H1 (cell line): ENCODE data around the gene SLC6A18. TPM values are rescaled to one million over a fixed set of nuclear protein-coding genes. Genes with fewer than 3 reads are reported as not detected.

Experiments used
- CTCF ChIA-PET: fragments of 300-600 bp; sonication (Branson Sonifier 250); formaldehyde crosslinking; loops from one replicate; lab custom pipeline; 2021; ENCODE audit not compliant: partially characterized antibody; lab: Charles Lee
- POLR2A ChIA-PET: fragments of 300-600 bp; sonication (Branson Sonifier 250); formaldehyde crosslinking; loops from one replicate; lab custom pipeline; 2021; ENCODE audit warnings: inconsistent platforms; ENCODE audit not compliant: partially characterized antibody; lab: Charles Lee
- DNase-seq, 2 experiments: peaks; one replicate each; pipeline versions ENCODE4 v3.0.0 to v3.0.0-alpha.2; 2010 to 2022; ENCODE audit warnings: low spot score in 2 of 2, low read depth in 1 of 2, mixed read lengths in 1 of 2
- FAIRE-seq: peaks from 2 replicates; lab custom pipeline; 2011; peaks lifted over from hg19 to GRCh38; lab: Jason Lieb, UNC
- H2AFZ ChIP-seq: 2 replicates; pipeline ENCODE4 v1.8.1; 2012; ENCODE audit warnings: low read length, inconsistent platforms
- H2AK5ac ChIP-seq: 2 replicates; pipeline ENCODE4 v1.6.1; 2013; ENCODE audit warnings: low read depth, low read length
- H2BK120ac ChIP-seq: replicated peaks from 2 replicates; pipeline ENCODE3; 2013; ENCODE audit warnings: low read depth, low read length, inconsistent platforms
- H2BK12ac ChIP-seq: 2 replicates; pipeline ENCODE4 v1.6.1; 2013; ENCODE audit warnings: low read depth, low read length
- H2BK15ac ChIP-seq: 2 replicates; pipeline ENCODE4 v1.6.1; 2013; ENCODE audit warnings: low read length
- H2BK20ac ChIP-seq: 2 replicates; pipeline ENCODE4 v1.6.1; 2013; ENCODE audit warnings: low read length
- H2BK5ac ChIP-seq: 2 replicates; pipeline ENCODE4 v1.6.1; 2013; ENCODE audit warnings: low read depth, low read length
- H3K14ac ChIP-seq: 2 replicates; pipeline ENCODE4 v1.6.1; 2013; ENCODE audit warnings: inconsistent platforms; ENCODE audit not compliant: insufficient read length
- H3K18ac ChIP-seq: 2 replicates; pipeline ENCODE4 v1.6.1; 2013; ENCODE audit warnings: low read length; ENCODE audit errors: extremely low read depth
- H3K23ac ChIP-seq: 2 replicates; pipeline ENCODE4 v1.6.1; 2013; ENCODE audit warnings: inconsistent platforms; ENCODE audit not compliant: insufficient read length
- H3K23me2 ChIP-seq: 2 replicates; pipeline ENCODE4 v1.6.1; 2013; ENCODE audit warnings: low read depth, low read length
- H3K27ac ChIP-seq: 2 replicates; pipeline ENCODE4 v1.6.1; 2011; ENCODE audit warnings: low read depth, low read length, inconsistent platforms
- H3K27me3 ChIP-seq, 4 experiments: replicated peaks in 1 of 4; 1 replicate in 1 of 4; 2 replicates in 3 of 4; pipeline versions ENCODE4 v1.6.1 to v1.8.1; 2011 to 2013; ENCODE audit warnings: low read length in 3 of 4, mild to moderate bottlenecking in 3 of 4, inconsistent platforms in 2 of 4, mixed read lengths in 2 of 4, moderate library complexity in 1 of 4; ENCODE audit not compliant: control insufficient read depth in 3 of 4, insufficient read depth in 3 of 4; ENCODE audit errors: extremely low read depth in 1 of 4
- H3K36me3 ChIP-seq, 4 experiments: 2 replicates each; pipeline versions ENCODE4 v1.6.1 to v1.8.1; 2011 to 2013; ENCODE audit warnings: mild to moderate bottlenecking in 4 of 4, low read length in 3 of 4, moderate library complexity in 2 of 4, control low read depth in 1 of 4, inconsistent platforms in 1 of 4; ENCODE audit not compliant: insufficient read depth in 4 of 4, control insufficient read depth in 2 of 4
- H3K4ac ChIP-seq: replicated peaks from 2 replicates; pipeline ENCODE3; 2013; ENCODE audit warnings: low read length, low read depth, mixed read lengths, inconsistent platforms; ENCODE audit not compliant: insufficient read length
- H3K4me1 ChIP-seq, 4 experiments: replicated peaks in 1 of 4; 1 replicate in 1 of 4; 2 replicates in 3 of 4; pipeline versions ENCODE4 v1.6.1 to v1.8.1; 2011 to 2013; ENCODE audit warnings: low read length in 3 of 4, inconsistent platforms in 2 of 4, mixed read lengths in 1 of 4; ENCODE audit not compliant: insufficient read depth in 4 of 4, control insufficient read depth in 3 of 4
- H3K4me2 ChIP-seq, 2 experiments: 2 replicates each; pipeline versions ENCODE4 v1.6.1 to v1.8.1; 2011 to 2013; ENCODE audit warnings: low read depth in 2 of 2, low read length in 2 of 2, control low read depth in 1 of 2, inconsistent platforms in 1 of 2, mild to moderate bottlenecking in 1 of 2; ENCODE audit not compliant: insufficient read depth in 1 of 2
- H3K4me3 ChIP-seq, 4 experiments: fragments of 200-600, 300-600 bp in 1 of 4; sonication (generic), shearing (Covaris generic), sonication (Bioruptor Twin) in 1 of 4; 2 replicates each; pipeline versions ENCODE4 v1.5.1 to v1.8.1; 2011 to 2016; ENCODE audit warnings: low read length in 4 of 4, low read depth in 3 of 4, control low read depth in 2 of 4, inconsistent platforms in 2 of 4, mild to moderate bottlenecking in 2 of 4, mixed read lengths in 1 of 4, moderate library complexity in 1 of 4; ENCODE audit not compliant: insufficient read depth in 2 of 4; ENCODE audit errors: extremely low read depth in 1 of 4
- H3K56ac ChIP-seq: replicated peaks from 2 replicates; pipeline ENCODE3; 2013; ENCODE audit warnings: low read depth, mild to moderate bottlenecking, mixed read lengths, low read length, inconsistent platforms; ENCODE audit not compliant: insufficient read length
- H3K79me1 ChIP-seq: 2 replicates; pipeline ENCODE4 v1.6.1; 2013; ENCODE audit warnings: low read depth, low read length, control low read depth
- H3K79me2 ChIP-seq, 2 experiments: 2 replicates each; pipeline versions ENCODE4 v1.6.1 to v1.8.1; 2012 to 2013; ENCODE audit warnings: low read length in 2 of 2, mild to moderate bottlenecking in 2 of 2, inconsistent platforms in 1 of 2; ENCODE audit not compliant: insufficient read depth in 2 of 2, control insufficient read depth in 1 of 2
- H3K9ac ChIP-seq, 4 experiments: replicated peaks in 1 of 4; 1 replicate in 1 of 4; 2 replicates in 3 of 4; pipeline versions ENCODE4 v1.6.1 to v1.8.1; 2011 to 2013; ENCODE audit warnings: low read depth in 3 of 4, low read length in 3 of 4, control low read depth in 2 of 4, mild to moderate bottlenecking in 2 of 4, moderate library complexity in 2 of 4, inconsistent platforms in 1 of 4; ENCODE audit errors: extremely low read depth in 1 of 4
- H3K9me3 ChIP-seq, 2 experiments: 2 replicates each; pipeline versions ENCODE4 v1.6.1 to v1.8.1; 2012 to 2013; ENCODE audit warnings: mild to moderate bottlenecking in 2 of 2, moderate library complexity in 2 of 2, control low read depth in 1 of 2, inconsistent platforms in 1 of 2, low read depth in 1 of 2, low read length in 1 of 2, mixed read lengths in 1 of 2; ENCODE audit not compliant: insufficient read depth in 2 of 2
- H4K20me1 ChIP-seq, 2 experiments: replicated peaks in 1 of 2; 2 replicates each; pipeline versions ENCODE3 to v1.8.1; 2011 to 2013; ENCODE audit warnings: inconsistent platforms in 2 of 2, low read length in 2 of 2, mild to moderate bottlenecking in 1 of 2; ENCODE audit not compliant: insufficient read depth in 2 of 2, control insufficient read depth in 1 of 2
- H4K5ac ChIP-seq: 2 replicates; pipeline ENCODE4 v1.6.1; 2013; ENCODE audit warnings: low read length, low read depth, mixed read lengths, inconsistent platforms; ENCODE audit not compliant: insufficient read length
- H4K8ac ChIP-seq: 2 replicates; pipeline ENCODE4 v1.8.0; 2013; ENCODE audit warnings: mild to moderate bottlenecking, moderate library complexity, low read length, inconsistent platforms; ENCODE audit not compliant: insufficient read depth; ENCODE audit errors: extremely low read depth
- H4K91ac ChIP-seq: replicated peaks from 2 replicates; pipeline ENCODE3; 2013; ENCODE audit warnings: low read length, mixed read lengths, inconsistent platforms; ENCODE audit not compliant: insufficient read length
- ASH2L ChIP-seq: fragments of 200-600, 300-600 bp; sonication (generic); IDR thresholded peaks from one replicate; pipeline ENCODE4 v1.7.1; 2017; ENCODE audit warnings: low read length
- CTBP2 ChIP-seq: IDR thresholded peaks from 2 replicates; pipeline ENCODE4 v1.7.0; 2011; ENCODE audit warnings: borderline replicate concordance, mild to moderate bottlenecking, moderate library complexity, mixed read lengths, low read length; ENCODE audit not compliant: insufficient read depth, insufficient read length
- CTCF ChIP-seq, 3 experiments: IDR thresholded peaks; 1 replicate in 2 of 3; 2 replicates in 1 of 3; pipeline versions ENCODE4 v1.5.1 to v1.6.1; 2011; ENCODE audit warnings: low read length in 3 of 3, mild to moderate bottlenecking in 3 of 3, inconsistent platforms in 2 of 3, low read depth in 1 of 3, moderate library complexity in 1 of 3; ENCODE audit not compliant: insufficient read depth in 1 of 3; ENCODE audit errors: control extremely low read depth in 1 of 3
- EGR1 ChIP-seq: IDR thresholded peaks from 2 replicates; pipeline ENCODE4 v1.6.1; 2011; ENCODE audit warnings: low read depth, low read length, borderline replicate concordance
- JUND ChIP-seq: IDR thresholded peaks from 2 replicates; pipeline ENCODE4 v1.6.1; 2011; ENCODE audit warnings: mild to moderate bottlenecking, improper control_type of control experiment, low read length
- NANOG ChIP-seq: IDR thresholded peaks from 2 replicates; pipeline ENCODE4 v1.6.1; 2011; ENCODE audit warnings: low read length, low read depth, mild to moderate bottlenecking, inconsistent platforms; ENCODE audit not compliant: insufficient read depth, poor library complexity, severe bottlenecking
- POLR2AphosphoS5 ChIP-seq: IDR thresholded peaks from 2 replicates; pipeline ENCODE4 v1.6.1; 2011; ENCODE audit warnings: low read depth, low read length
- RXRA ChIP-seq: IDR thresholded peaks from 2 replicates; pipeline ENCODE4 v1.6.1; 2011; ENCODE audit warnings: low read depth, mild to moderate bottlenecking, low read length, moderate library complexity; ENCODE audit not compliant: insufficient read depth
- SIRT6 ChIP-seq: IDR thresholded peaks from one replicate; pipeline ENCODE4 v1.7.1; 2012; ENCODE audit warnings: low read length, inconsistent platforms
- YY1 ChIP-seq: IDR thresholded peaks from 2 replicates; pipeline ENCODE4 v1.6.1; 2011; ENCODE audit warnings: low read depth, mild to moderate bottlenecking, low read length
- ZNF274 ChIP-seq: IDR thresholded peaks from 2 replicates; pipeline ENCODE4 v1.7.0; 2012; ENCODE audit warnings: low read length, borderline replicate concordance; ENCODE audit errors: extremely low read depth
- WGBS, 2 experiments: shearing (Covaris generic) in 1 of 2; methylation state at CpG; one replicate each; pipeline versions ENCODE4 v1.1.6 to v1.1.7; 2013 to 2015; ENCODE audit warnings: low lambda C conversion rate in 2 of 2, mixed read lengths in 2 of 2, inconsistent platforms in 1 of 2, low coverage in 1 of 2, missing lambda C conversion rate in 1 of 2; ENCODE audit not compliant: insufficient replicate concordance in 2 of 2, insufficient coverage in 1 of 2, insufficient read length in 1 of 2; ENCODE audit errors: extremely low coverage in 1 of 2, missing lambda C conversion rate in 1 of 2; 5-methylcytosine and 5-hydroxymethylcytosine counted together
- polyA plus RNA-seq, 7 experiments: library from polyadenylated mRNA; depleted of rRNA in 3 of 7; stranded (reverse) in 5 of 7; unstranded in 2 of 7; fragments of >200 nt in 5 of 7; fragments of 200-250 nt in 2 of 7; gene quantifications; 1 replicate in 5 of 7; 2 replicates in 1 of 7; 4 replicates in 1 of 7; pipeline versions ENCODE4 v1.2.1 to v1.2.3, GENCODE V29; 2011 to 2013; ENCODE audit warnings: missing spikeins in 2 of 7, mixed read lengths in 2 of 7
- total RNA-seq: library from RNA; stranded (reverse); fragmentation: NEBNext Ultra II Directional; extraction: Animal tissue kit (Norgen Biotek cat#: 25700); gene quantifications from 2 replicates; pipeline ENCODE4 v1.2.1, GENCODE V29; 2021

The SLC6A18 gene
- total and polyA plus RNA-seq, 2 of the 8 experiments (the other 6 are each of a cell fraction or from before 2014, with no cell fraction given), result not detected

GRCh38 chr5:1261643-1262042 is 36.5 kb downstream of the SLC6A18 start:
- Histone ChIP-seq H2BK20ac (no peak overlapping the region), H4K8ac (no peak overlapping the region), H3K4ac (no peak overlapping the region), H3K79me1 (no peaks in the 10 kb centered on the region), H3K36me3 (peaks cover 0 to 54% (median 12%) of the 10 kb centered on the region in 4 experiments; a peak in 6 of 8 replicates), H3K4me1 (no peaks in the 10 kb centered on the region), H4K20me1 (peaks cover 0 to 5% of the 10 kb centered on the region in 2 experiments), H3K14ac (no peak overlapping the region), H3K9me3 (peaks cover 28 to 55% of the 10 kb centered on the region in 2 experiments), H4K5ac (no peak overlapping the region), H2BK120ac (no peak overlapping the region), H2BK12ac (no peak overlapping the region), H2AK5ac (no peak overlapping the region), H3K18ac (no peak overlapping the region), H3K23ac (no peak overlapping the region), H2AFZ (no peak overlapping the region), H3K56ac (no peak overlapping the region), H4K91ac (no peak overlapping the region), H3K4me2 (no peak overlapping the region), H3K23me2 (no peaks in the 10 kb centered on the region), H3K4me3 (no peak overlapping the region), H3K79me2 (no peaks in the 10 kb centered on the region), H2BK15ac (no peak overlapping the region), H3K9ac (no peak overlapping the region), H3K27ac (no peak overlapping the region), H2BK5ac (no peak overlapping the region), H3K27me3 (no peaks in the 10 kb centered on the region)
- 93% methylated on average over 10 of the region's 10 CpGs; no CpG with 5 or more reads in 1 of the 2 experiments for WGBS, 2 experiments
- FAIRE-seq (no peak), DNase-seq (no peak)
- ChIA-PET POLR2A (interaction anchor here (1.2 to 1.5 kb wide), 2 partner anchors 24 to 33 kb away, joined by 3 to 5 read pairs; partner anchors contain the start of gene TERT), CTCF (interaction anchor here (1.2 kb wide), 1 partner anchor 89 kb away, joined by 4 read pairs; no protein-coding TSS in a partner anchor)
- TF ChIP-seq ZNF274, result no peak
- no peak for TF ChIP-seq SIRT6
- no peak for TF ChIP-seq EGR1
- no peak for TF ChIP-seq YY1
- no peak for TF ChIP-seq CTBP2
- TF ChIP-seq POLR2AphosphoS5, result no peak
- TF ChIP-seq CTCF (IDR thresholded peaks at IDR 0.05; ENCODE audit: control extremely low read depth in 1 of 3, insufficient read depth in 1 of 3, low read depth in 1 of 3, low read length in 3 of 3), result no peak
- no peak for TF ChIP-seq ASH2L
- TF ChIP-seq JUND, result no peak
- no peak for TF ChIP-seq NANOG
- no peak for TF ChIP-seq RXRA
